Measurements from ENCODE around the gene ORC4. TPM values are rescaled to one million over a fixed set of nuclear protein-coding genes. Genes with fewer than 3 reads are reported as not detected.

The ORC4 gene
- total RNA-seq, result 10 to 100 TPM; 57.8 to 61.0 TPM
- 76.5 TPM for polyA plus RNA-seq (2013, experiment 1 of 2)
- 69.2 TPM for polyA plus RNA-seq (2013, experiment 2 of 2)
- long read RNA-seq, experiment 1, full-length matches to known transcripts, result 10 of 28 reads
- long read RNA-seq, experiment 1, partial matches to known transcripts, result 7 of 28 reads
- long read RNA-seq, experiment 1, other reads (novel, unspliced or antisense), result 11 of 28 reads
- long read RNA-seq, experiment 2, full-length matches to known transcripts, result 38 of 54 reads
- long read RNA-seq, experiment 2, partial matches to known transcripts, result 2 of 54 reads
- long read RNA-seq, experiment 2, other reads (novel, unspliced or antisense), result 14 of 54 reads
- long read RNA-seq, experiment 3, full-length matches to known transcripts, result 194 of 272 reads
- long read RNA-seq, experiment 3, partial matches to known transcripts, result 1 of 272 reads
- long read RNA-seq, experiment 3, other reads (novel, unspliced or antisense), result 77 of 272 reads
- long read RNA-seq, experiment 4, full-length matches to known transcripts, result 137 of 171 reads
- long read RNA-seq, experiment 4, partial matches to known transcripts, result 1 of 171 reads
- long read RNA-seq, experiment 4, other reads (novel, unspliced or antisense), result 33 of 171 reads

DNA sequence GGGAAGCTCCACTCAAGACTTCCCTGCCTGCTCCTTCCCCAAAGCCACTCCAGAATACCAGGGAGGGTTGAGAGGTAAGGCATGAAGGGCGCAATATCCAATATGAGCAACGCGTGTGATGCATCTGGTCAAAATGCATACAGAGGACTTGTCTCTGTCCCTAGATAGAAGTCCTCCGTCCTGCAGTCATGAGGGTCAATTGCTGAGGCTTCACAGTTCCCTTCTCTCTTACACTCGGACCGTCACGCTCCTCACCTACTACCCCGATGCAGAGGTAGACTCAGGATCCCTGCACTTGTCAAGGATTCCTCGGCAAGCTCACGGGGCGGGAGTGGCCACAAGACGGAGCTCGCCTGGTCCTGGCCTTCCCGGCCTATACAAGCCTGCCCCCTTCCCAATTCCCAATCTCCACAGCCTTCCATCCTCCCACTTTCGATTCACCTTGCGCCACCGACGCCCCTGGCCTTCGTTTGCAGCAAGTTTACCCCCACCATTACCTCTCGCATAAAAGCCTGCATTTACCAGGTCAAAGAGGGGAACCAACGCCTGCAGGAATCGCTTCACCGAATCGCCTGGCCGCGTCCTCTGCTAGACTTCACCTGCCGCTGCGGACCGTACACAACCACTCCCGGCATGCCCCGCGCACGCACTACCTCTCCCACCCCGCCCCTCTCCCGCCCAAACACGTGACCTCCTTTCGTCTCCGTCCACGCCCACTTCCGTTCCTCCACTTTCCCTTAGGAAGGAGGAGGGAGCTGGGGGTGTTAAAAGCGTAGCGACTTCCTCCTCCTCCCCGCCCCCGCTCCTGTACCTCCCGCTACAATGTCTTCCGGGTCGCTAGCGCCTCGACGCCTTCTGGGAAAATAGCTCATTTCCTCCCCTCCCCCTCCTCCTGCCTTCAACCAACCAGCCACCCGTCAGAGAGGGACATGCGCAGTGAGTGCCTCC lies at the start of gene ORC4:
Gene ORC4 (minus strand): TSS at position 627 of the 948 bp plus-strand sequence. CDS start 44,779 bp downstream, outside the sequence.
- Mint-ChIP-seq H3K9me3 (no peaks in the 10 kb centered on the region), H3K4me3 (peak within 1 kb of the TSS; percentile 87)

DNA sequence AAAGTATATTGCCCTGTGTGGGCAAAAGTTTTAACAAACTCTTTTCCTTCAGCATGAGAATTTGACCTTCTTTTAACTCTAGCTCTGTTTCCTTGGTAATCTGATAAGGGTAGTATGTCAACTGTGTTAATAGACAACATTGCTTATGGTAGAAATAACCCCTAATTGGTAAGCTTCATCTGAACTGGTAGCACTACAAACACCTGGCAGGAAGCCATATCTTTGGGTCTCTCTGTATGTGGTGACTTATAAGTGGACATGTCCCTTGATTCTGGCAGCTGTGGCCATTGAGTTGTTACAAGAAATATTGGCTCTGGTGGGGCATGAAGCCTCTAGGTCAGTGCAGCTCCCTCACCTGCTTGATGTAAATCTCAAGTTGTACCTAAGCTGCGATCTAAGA lies 47.3 kb upstream of the ORC4 start:
- H3K27ac ChIP-seq (ENCODE audit: low read depth, low read length), result no peak overlapping the region
- no peaks in the 10 kb centered on the region for H3K9me3 Mint-ChIP-seq
- no peak overlapping the region for H3K9ac ChIP-seq (ENCODE audit: extremely low read depth, low read length, poor library complexity, severe bottlenecking)
- H3K27me3 ChIP-seq (ENCODE audit: control insufficient read depth, insufficient read depth, low read length, poor library complexity, severe bottlenecking), result no peaks in the 10 kb centered on the region
- H3K36me3 ChIP-seq (ENCODE audit: control insufficient read depth, insufficient read depth, low read length), result no peaks in the 10 kb centered on the region
- no peaks in the 10 kb centered on the region for H3K9me3 ChIP-seq (ENCODE audit: control insufficient read depth, low read length)
- no peak for DNase-seq
- 79% methylated on average over 1 of the region's 1 CpG; no CpG with 5 or more reads in 1 of the 2 experiments for WGBS, 2 experiments (ENCODE audit: insufficient coverage in 1 of 2, insufficient read length in 1 of 2)
- H3K27me3 Mint-ChIP-seq (ENCODE audit: insufficient read depth), result no peaks in the 10 kb centered on the region
- H3K27ac Mint-ChIP-seq, result no peak overlapping the region
- peaks cover 3% of the 10 kb centered on the region for H3K36me3 Mint-ChIP-seq (ENCODE audit: low read depth)
- peaks cover 8% of the 10 kb centered on the region for H3K4me1 Mint-ChIP-seq
- H3K4me1 ChIP-seq (ENCODE audit: control insufficient read depth, insufficient read depth, low read length), result peaks cover 6% of the 10 kb centered on the region
- no peak overlapping the region for H3K4me3 Mint-ChIP-seq
- no peak overlapping the region for H3K4me3 ChIP-seq (ENCODE audit: low read length)
- no peak for TF ChIP-seq CTCF (conservative IDR thresholded peaks at IDR 0.05)

More for the DNA sequence above, at the start of gene ORC4:
- peak within 1 kb of the TSS; percentile 72 for H3K9ac ChIP-seq (ENCODE audit: extremely low read depth, low read length, poor library complexity, severe bottlenecking)
- Mint-ChIP-seq H3K27me3 (ENCODE audit: insufficient read depth) (no peaks in the 10 kb centered on the region), H3K36me3 (ENCODE audit: low read depth) (peaks cover 3% of the 10 kb centered on the region), H3K27ac (peak within 1 kb of the TSS; percentile 97), H3K4me1 (peaks cover 37% of the 10 kb centered on the region)
- peak; percentile 78 for TF ChIP-seq CTCF (conservative IDR thresholded peaks at IDR 0.05)
- peak within 1 kb of the TSS; percentile 82 for H3K27ac ChIP-seq (ENCODE audit: low read depth, low read length)
- no peaks in the 10 kb centered on the region for H3K27me3 ChIP-seq (ENCODE audit: control insufficient read depth, insufficient read depth, low read length, poor library complexity, severe bottlenecking)
- 0 to 1% methylated on average over 27 to 47 of the region's 52 CpGs for WGBS, 2 experiments (ENCODE audit: insufficient coverage in 1 of 2, insufficient read length in 1 of 2)
- no peaks in the 10 kb centered on the region for H3K4me1 ChIP-seq (ENCODE audit: control insufficient read depth, insufficient read depth, low read length)
- no peaks in the 10 kb centered on the region for H3K9me3 ChIP-seq (ENCODE audit: control insufficient read depth, low read length)
- peak; percentile 99 for DNase-seq
- H3K36me3 ChIP-seq (ENCODE audit: control insufficient read depth, insufficient read depth, low read length), result no peaks in the 10 kb centered on the region
- H3K4me3 ChIP-seq (ENCODE audit: low read length), result peak within 1 kb of the TSS; percentile 98

GRCh38 chr2:148065936-148066335 lies 45.4 kb upstream of the ORC4 start:
- no peak overlapping the region for H3K4me3 ChIP-seq (ENCODE audit: low read length)
- 80 to 92% methylated on average over 1 to 6 of the region's 6 CpGs for WGBS, 2 experiments (ENCODE audit: insufficient coverage in 1 of 2, insufficient read length in 1 of 2)
- no peaks in the 10 kb centered on the region for H3K36me3 ChIP-seq (ENCODE audit: control insufficient read depth, insufficient read depth, low read length)
- no peaks in the 10 kb centered on the region for H3K9me3 ChIP-seq (ENCODE audit: control insufficient read depth, low read length)
- no peak overlapping the region for H3K9ac ChIP-seq (ENCODE audit: extremely low read depth, low read length, poor library complexity, severe bottlenecking)
- Mint-ChIP-seq H3K4me3 (no peak overlapping the region), H3K36me3 (ENCODE audit: low read depth) (peaks cover 3% of the 10 kb centered on the region), H3K27ac (no peak overlapping the region), H3K9me3 (no peaks in the 10 kb centered on the region), H3K27me3 (ENCODE audit: insufficient read depth) (no peaks in the 10 kb centered on the region), H3K4me1 (peaks cover 5% of the 10 kb centered on the region)
- no peak for DNase-seq
- no peaks in the 10 kb centered on the region for H3K27me3 ChIP-seq (ENCODE audit: control insufficient read depth, insufficient read depth, low read length, poor library complexity, severe bottlenecking)
- peaks cover 6% of the 10 kb centered on the region for H3K4me1 ChIP-seq (ENCODE audit: control insufficient read depth, insufficient read depth, low read length)
- no peak for TF ChIP-seq CTCF (conservative IDR thresholded peaks at IDR 0.05)
- no peak overlapping the region for H3K27ac ChIP-seq (ENCODE audit: low read depth, low read length)

Measured in endodermal cell (in vitro differentiated cells).